NCI-H748 (cell line): ENCODE results near the gene KIF20B.
"Not testable (repeated sequence)": the region's sequence is repeated elsewhere in the genome, so short reads cannot be mapped to it uniquely, and the experiment has no call there.

Experiments
- DNase-seq: peaks from one replicate; lab custom pipeline; 2025; ENCODE audit not compliant: unreplicated experiment; lab: John Stamatoyannopoulos, UW

The KIF20B gene

GRCh38 chr10:89771684-89772083, 70.3 kb downstream of the KIF20B start:
- DNase-seq = no peak

DNA sequence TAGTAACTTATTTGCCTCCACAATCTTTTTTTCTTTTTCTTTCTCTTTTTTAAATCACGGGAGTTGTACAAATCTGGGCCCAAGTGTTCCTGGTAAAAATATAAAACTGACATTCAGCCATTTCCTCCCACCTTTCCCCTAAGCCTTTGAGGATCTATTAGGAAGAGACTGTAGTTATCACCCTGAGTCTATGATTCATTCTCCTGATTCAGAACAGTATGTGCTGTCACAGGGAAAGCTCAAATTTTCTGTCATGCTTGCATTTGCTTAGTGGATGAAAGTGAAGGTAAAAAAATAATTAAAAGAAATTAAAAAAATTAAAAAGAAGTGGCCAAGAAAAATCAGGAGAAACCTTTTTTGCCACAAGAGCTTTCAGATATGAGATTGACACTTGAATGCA, 71.7 kb downstream of the KIF20B start:
- no peak for DNase-seq

DNA sequence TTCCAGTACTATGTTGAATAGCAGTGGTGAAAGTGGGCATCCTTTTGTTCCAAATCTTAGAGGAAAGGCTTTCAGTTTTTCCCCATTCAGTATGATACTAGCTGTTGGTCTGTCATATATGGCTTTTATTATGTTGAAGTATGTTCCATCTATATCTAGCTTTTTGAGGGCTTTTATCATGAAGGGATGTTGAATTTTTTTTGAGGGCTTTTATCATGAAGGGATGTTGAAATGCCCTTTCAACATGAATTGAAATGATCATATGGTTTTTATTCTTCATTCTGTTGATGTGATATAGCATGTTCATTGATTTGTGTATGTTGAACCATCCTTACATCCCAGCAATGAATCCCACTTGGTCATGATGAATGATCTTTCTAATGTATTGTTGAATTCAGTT, 75.3 kb downstream of the KIF20B start:
- DNase-seq = no peak

DNA sequence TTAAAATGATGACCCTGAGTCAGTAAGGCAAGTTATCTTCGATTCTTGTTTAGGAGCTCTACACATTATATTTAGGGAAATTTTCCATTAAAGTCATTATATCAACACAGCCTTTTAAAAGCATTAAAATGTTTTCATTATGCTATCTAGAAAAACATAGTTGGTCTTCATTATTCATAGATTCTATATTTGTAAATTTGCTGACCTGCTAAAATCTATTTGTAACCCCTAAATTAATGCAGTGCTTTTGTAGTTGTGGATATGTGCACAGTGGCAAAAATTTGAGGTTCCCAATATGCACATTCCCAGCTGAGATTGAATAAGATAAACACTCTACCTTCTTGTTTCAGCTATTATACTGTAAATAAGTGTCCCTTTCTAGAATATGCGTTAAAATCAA, 81.1 kb downstream of the KIF20B start:
- DNase-seq = no peak

DNA sequence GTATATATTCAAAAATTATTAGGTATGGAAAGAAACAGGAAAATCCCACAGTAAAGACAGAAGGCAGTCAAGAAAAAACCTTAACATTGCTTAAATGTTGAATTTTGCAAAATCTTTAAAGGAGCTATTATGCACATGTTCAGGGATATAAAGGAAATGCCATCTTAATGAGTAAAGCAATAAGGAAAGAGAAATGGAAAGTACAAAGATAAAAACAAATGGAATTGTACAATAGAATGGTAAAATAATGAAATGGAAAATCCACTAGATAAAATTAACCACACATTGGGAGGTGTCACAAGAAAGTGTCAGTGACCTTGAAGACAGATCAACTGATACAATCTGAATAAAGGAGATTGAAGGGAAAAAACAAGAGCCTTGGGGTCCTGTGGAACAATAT, 82.0 kb downstream of the KIF20B start:
- no peak for DNase-seq

DNA sequence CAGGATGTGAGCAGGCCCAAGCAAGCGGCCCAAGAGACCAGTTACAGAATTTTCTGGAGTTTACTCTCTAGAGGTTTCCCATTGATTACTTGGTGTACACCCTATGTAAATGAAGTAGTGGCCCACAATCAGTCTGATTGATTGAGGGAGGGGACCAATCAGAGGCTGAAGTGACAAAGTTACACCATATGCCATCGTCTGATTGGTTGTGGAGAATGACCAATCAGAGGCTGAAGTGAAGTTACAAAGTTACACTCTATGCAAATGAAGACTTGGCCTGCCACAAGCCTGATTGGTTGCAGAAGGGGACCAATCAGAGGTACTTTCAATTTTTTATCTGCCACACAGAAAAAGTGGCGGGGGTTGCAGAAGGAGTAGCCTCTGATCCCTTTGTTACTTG, 83.7 kb downstream of the KIF20B start:
- no peak for DNase-seq

DNA sequence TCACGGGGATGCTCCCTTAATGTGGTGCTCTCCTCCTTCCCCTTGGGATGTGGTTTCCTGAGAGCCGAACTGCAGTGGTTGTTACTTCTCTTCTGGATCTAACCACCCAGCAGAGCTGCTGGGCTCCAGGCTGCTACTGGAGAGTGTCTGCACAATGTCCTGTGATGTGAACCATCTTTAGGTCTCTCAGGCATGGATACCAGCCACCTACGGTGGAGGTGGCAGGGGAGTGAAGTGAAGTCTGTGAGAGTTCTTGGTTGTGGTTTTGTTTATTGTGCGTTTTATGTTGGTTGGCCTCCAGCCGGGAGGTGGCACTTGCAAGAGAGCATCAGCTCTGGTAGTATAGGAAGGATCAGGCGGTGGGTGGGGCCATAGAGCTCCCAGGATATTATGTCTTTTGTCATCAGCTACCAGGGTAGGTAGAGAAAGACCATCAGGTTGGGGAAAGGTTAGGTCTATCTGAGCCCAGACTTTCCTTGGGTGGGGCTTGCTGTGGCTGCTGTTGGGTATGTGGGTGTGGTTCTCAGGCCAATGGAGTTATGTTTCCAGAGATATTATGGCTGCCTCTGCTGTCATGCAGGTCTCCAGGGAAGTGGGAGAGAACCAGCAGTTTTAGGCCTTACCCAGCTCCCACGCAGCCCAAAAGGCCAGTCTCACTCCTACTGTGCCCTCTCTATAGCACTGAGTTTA, 87.9 kb downstream of the KIF20B start:
- no peak for DNase-seq

DNA sequence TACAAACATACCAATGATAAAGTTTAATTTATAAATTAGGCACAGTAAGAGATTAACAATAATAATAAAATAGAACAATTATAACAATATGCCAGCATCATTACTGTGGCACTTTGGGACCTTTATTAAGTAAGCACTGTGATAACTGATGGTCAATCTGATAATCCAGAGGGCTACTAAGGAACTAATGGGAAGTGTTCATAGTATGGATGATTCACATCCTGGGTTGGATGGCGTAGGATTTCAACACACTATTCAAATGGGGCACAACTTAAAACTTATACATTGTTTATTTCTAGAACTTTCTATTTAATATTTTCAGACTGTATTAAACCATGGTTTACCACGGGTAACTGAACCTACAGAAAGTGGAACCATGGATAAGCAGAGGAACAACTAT, 90.8 kb downstream of the KIF20B start:
- DNase-seq = no peak

- peak; percentile 74 for DNase-seq
These were observed 92.4 kb downstream of the KIF20B start for GRCh38 chr10:89793649-89794254.

- no peak for DNase-seq
These were observed 94.5 kb downstream of the KIF20B start for GRCh38 chr10:89795840-89796239.

- DNase-seq = no peak
These were observed 96.7 kb downstream of the KIF20B start for GRCh38 chr10:89798092-89798491.

DNA sequence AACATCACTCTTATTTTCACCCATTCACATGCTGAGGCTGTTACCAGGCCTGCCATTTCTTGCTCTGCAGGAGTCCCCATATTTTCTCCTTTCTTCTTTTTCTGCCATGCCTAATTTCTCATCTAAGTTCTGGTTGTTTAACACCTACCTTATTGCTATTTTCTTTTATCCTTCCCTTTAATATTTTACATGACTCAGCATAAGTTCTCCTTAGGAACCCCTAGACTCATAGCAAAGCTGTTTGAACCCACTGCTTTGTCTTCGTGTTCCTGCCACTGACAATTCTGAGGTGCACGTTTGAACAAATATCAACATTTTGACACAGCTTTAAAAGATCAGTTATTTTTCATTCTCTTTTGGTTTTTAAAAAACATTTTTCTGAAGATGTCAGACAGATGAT, 98.2 kb downstream of the KIF20B start:
- no peak for DNase-seq

GRCh38 chr10:89805599-89806013, 104.2 kb downstream of the KIF20B start:
- no peak for DNase-seq

DNA sequence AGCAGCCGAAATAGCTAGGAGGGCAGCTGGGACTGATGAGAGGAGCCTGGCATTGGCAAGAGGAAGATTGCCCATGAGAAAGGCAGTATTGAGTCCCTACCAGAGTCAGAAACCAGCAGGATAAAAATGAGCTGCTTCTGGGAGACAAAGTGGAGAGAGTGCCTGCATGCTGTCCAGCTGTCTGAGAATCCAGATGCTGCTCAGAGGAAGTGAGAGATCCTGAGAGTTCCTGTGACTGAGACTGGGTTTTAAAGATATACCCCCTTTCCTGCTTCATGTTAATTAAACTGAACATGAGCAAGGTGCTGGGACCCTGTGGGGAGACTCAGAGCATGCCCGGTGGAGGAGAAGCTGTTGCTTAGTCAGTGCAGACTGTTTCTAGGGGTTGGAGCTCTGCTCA, 107.5 kb downstream of the KIF20B start:
- no peak for DNase-seq

DNA sequence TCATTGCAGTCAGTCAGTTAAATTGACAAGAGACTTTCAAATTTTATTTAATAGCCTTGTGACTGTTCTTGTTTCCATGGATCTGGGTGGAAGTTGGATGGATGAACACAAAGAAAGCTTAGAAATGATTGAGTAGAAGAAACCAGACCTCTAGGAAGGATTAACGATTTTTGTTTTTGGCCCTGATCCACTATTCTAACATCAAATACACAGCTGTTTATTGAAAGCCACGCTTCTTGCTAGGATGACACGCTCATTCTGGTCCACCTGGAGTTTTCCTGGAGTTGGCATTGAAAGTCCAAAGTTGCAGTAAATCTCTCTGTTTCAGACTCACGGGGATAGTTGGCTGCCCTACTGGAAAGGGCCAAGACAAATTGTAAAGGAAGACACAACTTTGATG, 108.4 kb downstream of the KIF20B start:
- DNase-seq = no peak

GRCh38 chr10:89810908-89811525, 109.6 kb downstream of the KIF20B start:
- peak; percentile 96 for DNase-seq

DNA sequence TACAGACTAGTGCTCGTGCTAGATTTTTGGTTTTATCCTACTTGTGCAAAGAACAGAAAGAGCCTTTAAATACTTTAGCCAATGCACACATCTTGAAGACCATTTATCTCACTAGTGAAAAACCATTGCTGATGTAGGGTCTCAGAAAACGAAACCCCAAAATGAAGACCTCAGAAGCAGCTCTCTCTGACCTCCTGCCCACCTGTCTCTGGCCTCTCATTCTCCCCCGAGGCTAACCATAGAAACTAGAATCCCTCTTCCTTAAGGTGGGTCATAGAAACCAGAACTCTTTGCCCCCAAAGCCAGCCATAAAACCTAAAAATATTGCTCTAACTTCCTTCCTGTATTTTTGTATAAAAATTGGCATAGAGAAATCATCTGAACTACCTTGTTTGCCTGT, 112.2 kb downstream of the KIF20B start:
- no peak for DNase-seq

- no peak for DNase-seq
These were observed 112.9 kb downstream of the KIF20B start for GRCh38 chr10:89814278-89814677.

DNA sequence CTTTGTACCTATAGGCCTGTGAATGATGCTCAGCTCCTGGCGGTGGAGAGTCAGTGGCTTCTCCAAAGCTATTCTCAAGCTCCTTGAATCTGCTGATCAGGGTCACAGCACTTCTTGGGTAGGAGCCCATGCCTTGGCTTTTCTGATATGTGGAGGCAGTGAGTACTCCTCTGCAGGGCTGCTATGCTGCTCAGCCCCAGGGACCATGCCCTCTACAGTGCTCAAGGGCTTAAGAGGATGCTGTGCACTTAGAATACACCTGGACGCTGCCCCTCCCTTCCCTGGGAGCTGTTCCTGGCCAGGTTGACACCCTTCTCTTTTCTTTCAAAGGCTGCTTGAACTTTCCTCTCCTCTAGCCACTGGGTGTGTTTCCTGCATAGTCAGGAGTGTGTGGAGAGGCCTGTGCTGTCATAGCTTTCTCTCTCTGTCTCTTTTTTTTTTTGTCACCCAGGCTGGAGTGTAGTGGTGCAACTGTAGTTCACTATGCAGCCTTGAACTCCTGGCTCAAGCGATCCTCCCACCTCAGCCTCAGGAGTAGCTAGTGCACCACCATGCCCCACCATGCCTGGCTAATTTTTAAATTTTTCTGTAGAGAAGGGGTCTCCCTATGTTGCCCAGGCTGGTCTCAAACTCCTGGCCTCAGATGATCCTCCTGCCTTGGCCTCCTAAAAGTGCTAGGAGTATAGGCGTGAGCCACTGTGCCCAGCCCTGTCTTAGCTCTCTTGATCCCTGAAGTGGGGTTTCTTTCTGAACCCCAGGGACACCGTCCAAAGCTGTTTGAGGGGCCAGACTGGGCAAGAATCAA, 113.9 kb downstream of the KIF20B start:
- no peak for DNase-seq

DNA sequence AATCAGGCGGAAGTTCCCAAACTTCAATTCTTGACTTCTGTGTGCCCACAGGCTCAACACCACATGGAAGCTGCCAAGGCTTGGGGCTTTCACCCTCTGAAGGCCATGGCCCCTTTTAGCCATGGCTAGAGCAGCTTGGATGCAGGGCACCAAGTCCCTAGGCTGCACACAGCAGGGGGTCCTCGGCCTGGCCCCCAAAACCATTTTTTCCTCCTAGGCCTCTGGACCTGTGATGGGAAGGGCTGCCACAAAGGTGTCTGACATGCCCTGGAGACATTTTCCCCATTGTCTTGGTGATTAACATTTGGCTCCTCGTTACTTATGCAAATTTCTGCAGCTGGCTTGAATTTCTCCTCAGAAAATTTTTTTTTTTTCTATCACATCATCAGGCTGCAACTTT, 117.6 kb downstream of the KIF20B start:
- not testable (repeated sequence) for DNase-seq
